K562 (cell line): ENCODE measurements around the gene NTM. TPM values are rescaled to one million over a fixed set of nuclear protein-coding genes. Genes with fewer than 3 reads are reported as not detected.

ENCODE experiments used
- ATAC-seq: fragments of 200-7000 bp; cut with Tn5 transposase; 3 replicates; pipeline ENCODE4 v1.9.1; 2020; ENCODE audit warnings: moderate library complexity
- BruUV-seq: library from RNA; stranded (reverse); fragments of 400-500 nt; replicated peaks from 2 replicates; lab custom pipeline; 2021; lab: Mats Ljungman, UMichigan
- CTCF ChIA-PET: fragments of 300-600 bp; formaldehyde crosslinking; extraction: SDS; loops from one replicate; lab custom pipeline; 2021; ENCODE audit warnings: low intra/inter-chr PET ratio; lab: Yijun Ruan, JAX
- POLR2A ChIA-PET: fragments of 300-600, 350-650 bp; sonication (Branson Sonifier 250); formaldehyde crosslinking; extraction: SDS; loops from one replicate; lab custom pipeline; 2021; ENCODE audit warnings: antibody characterized with exemption, inconsistent platforms; lab: Yijun Ruan, JAX
- DNase-seq, 4 experiments: peaks; one replicate each; pipeline versions ENCODE4 v3.0.0 to v3.0.0-alpha.2; 2011 to 2018; ENCODE audit warnings: low spot score in 3 of 4, mixed read lengths in 3 of 4; ENCODE audit errors: extremely low read depth in 1 of 4
- FAIRE-seq: peaks from 2 replicates; lab custom pipeline; 2011; peaks lifted over from hg19 to GRCh38; lab: Jason Lieb, UNC
- H2AFZ ChIP-seq: 2 replicates; pipeline ENCODE4 v1.6.0; 2011; ENCODE audit warnings: low read depth, low read length, control low read depth, inconsistent platforms
- H3K27ac ChIP-seq: fragments of 200-600 bp; 3 replicates; pipeline ENCODE4 v1.8.0; 2011; ENCODE audit warnings: low read depth, mild to moderate bottlenecking, control low read depth, inconsistent platforms, low read length, moderate library complexity, mixed read lengths; ENCODE audit errors: extremely low read depth
- H3K27me3 ChIP-seq, 2 experiments: fragments of 300-600 bp in 1 of 2; 2 replicates in 1 of 2; 3 replicates in 1 of 2; pipeline versions ENCODE4 v1.6.0 to v1.8.0; 2011; ENCODE audit warnings: inconsistent platforms in 2 of 2, low read length in 2 of 2, mild to moderate bottlenecking in 1 of 2, mixed read lengths in 1 of 2, moderate library complexity in 1 of 2; ENCODE audit not compliant: control insufficient read depth in 2 of 2, insufficient read depth in 2 of 2
- H3K36me3 ChIP-seq: fragments of 300-600 bp; 3 replicates; pipeline ENCODE4 v1.8.0; 2011; ENCODE audit warnings: mild to moderate bottlenecking, low read length, inconsistent platforms; ENCODE audit not compliant: control insufficient read depth, insufficient read depth
- H3K4me1 ChIP-seq, 2 experiments: fragments of 200-600 bp in 1 of 2; replicated peaks in 1 of 2; 2 replicates in 1 of 2; 3 replicates in 1 of 2; pipeline versions ENCODE4 v1.5.1 to v1.8.0; 2011; ENCODE audit warnings: inconsistent platforms in 2 of 2, low read length in 2 of 2, mild to moderate bottlenecking in 1 of 2, mixed read lengths in 1 of 2, moderate library complexity in 1 of 2; ENCODE audit not compliant: control insufficient read depth in 2 of 2, insufficient read depth in 2 of 2
- H3K4me2 ChIP-seq: 2 replicates; pipeline ENCODE4 v1.6.1; 2011; ENCODE audit warnings: low read length, control low read depth, inconsistent platforms, mixed read lengths; ENCODE audit not compliant: insufficient read depth
- H3K4me3 ChIP-seq: fragments of 200-600 bp; sonication (generic), shearing (Covaris generic); 2 replicates; pipeline ENCODE4 v1.5.1; 2016; ENCODE audit warnings: control low read depth, inconsistent platforms
- H3K79me2 ChIP-seq: fragments of 200-600 bp; 3 replicates; pipeline ENCODE4 v1.8.0; 2011; ENCODE audit warnings: low read length, inconsistent platforms; ENCODE audit not compliant: control insufficient read depth, insufficient read depth
- H3K9ac ChIP-seq, 2 experiments: 2 replicates each; pipeline versions ENCODE4 v1.6.0 to v1.6.1; 2011; ENCODE audit warnings: low read depth in 2 of 2, low read length in 2 of 2, control low read depth in 1 of 2, inconsistent platforms in 1 of 2, mild to moderate bottlenecking in 1 of 2, mixed read lengths in 1 of 2; ENCODE audit not compliant: insufficient read depth in 1 of 2
- H3K9me1 ChIP-seq: one replicate; pipeline ENCODE4 v1.6.0; 2011; ENCODE audit warnings: inconsistent platforms, mild to moderate bottlenecking, low read length, moderate library complexity; ENCODE audit not compliant: control insufficient read depth, insufficient read depth
- H3K9me3 ChIP-seq: replicated peaks from 2 replicates; pipeline ENCODE4 v1.5.1; 2011; ENCODE audit warnings: low read depth, low read length, inconsistent platforms; ENCODE audit not compliant: control insufficient read depth, insufficient read depth
- H4K20me1 ChIP-seq: replicated peaks from 2 replicates; pipeline ENCODE4 v1.6.1; 2011; ENCODE audit warnings: low read length, inconsistent platforms, mixed read lengths; ENCODE audit not compliant: control insufficient read depth, insufficient read depth
- ARNT ChIP-seq, 2 experiments: fragments of 450-650 bp; IDR thresholded peaks; 2 replicates each; pipeline ENCODE4 v1.6.1; 2016; ENCODE audit warnings: mild to moderate bottlenecking in 1 of 2
- BMI1 ChIP-seq: fragments of 150-350 bp; IDR thresholded peaks from 2 replicates; pipeline ENCODE4 v1.6.1; 2014; ENCODE audit warnings: low read length
- CBFA2T2 ChIP-seq: fragments of 450-650 bp; conservative IDR thresholded peaks from 2 replicates; pipeline ENCODE4 v1.6.1; 2017; ENCODE audit warnings: mild to moderate bottlenecking
- FOXK2 ChIP-seq, 2 experiments: fragments of 450-650 bp; IDR thresholded peaks in 1 of 2; conservative IDR thresholded peaks in 1 of 2; 2 replicates each; pipeline ENCODE4 v1.6.1; 2016; ENCODE audit warnings: low read depth in 2 of 2, mild to moderate bottlenecking in 1 of 2
- HDAC6 ChIP-seq: IDR thresholded peaks from 2 replicates; pipeline ENCODE4 v1.6.1; 2012; ENCODE audit warnings: low read depth, mild to moderate bottlenecking, control low read depth, inconsistent platforms, low read length, moderate library complexity
- HSF4 ChIP-seq: fragments of 250-450 bp; sonication (Bioruptor Pico); IDR thresholded peaks from 2 replicates; pipeline ENCODE4 v2.1.2; 2022; ENCODE audit warnings: mild to moderate bottlenecking, moderate library complexity, borderline replicate concordance
- MYC ChIP-seq, 2 experiments: fragments of 250-450 bp in 1 of 2; sonication (Bioruptor Pico) in 1 of 2; IDR thresholded peaks; 2 replicates each; pipeline versions ENCODE4 v1.5.1 to v1.6.1; 2012 to 2021; ENCODE audit warnings: low read depth in 2 of 2, borderline replicate concordance in 1 of 2, improper control_type of control experiment in 1 of 2, low read length in 1 of 2, mild to moderate bottlenecking in 1 of 2, moderate library complexity in 1 of 2
- RUNX1 ChIP-seq: sonication (generic); IDR thresholded peaks from 2 replicates; pipeline ENCODE4 v1.6.1; 2016; ENCODE audit warnings: antibody characterized with exemption, low read depth
- TCF15 ChIP-seq: fragments of 250-450 bp; sonication (Bioruptor Pico); IDR thresholded peaks from 2 replicates; pipeline ENCODE4 v1.8.0; 2022; ENCODE audit warnings: moderate library complexity, mild to moderate bottlenecking, inconsistent platforms
- ZC3H11A ChIP-seq: IDR thresholded peaks from 2 replicates; pipeline ENCODE4 v1.6.1; 2012; ENCODE audit warnings: low read depth, low read length, improper control_type of control experiment
- ZEB2 ChIP-seq: fragments of 450-650 bp; IDR thresholded peaks from 2 replicates; pipeline ENCODE4 v1.6.1; 2016
- ZFX ChIP-seq: sonication (generic); formaldehyde crosslinking; IDR thresholded peaks from 2 replicates; pipeline ENCODE4 v1.8.0; 2022; ENCODE audit warnings: mild to moderate bottlenecking, missing genetic modification reagents, moderate library complexity
- ZMIZ1 ChIP-seq, 2 experiments: fragments of 150-350 bp in 1 of 2; IDR thresholded peaks; 2 replicates each; pipeline ENCODE4 v1.6.1; 2012 to 2016; ENCODE audit warnings: low read depth in 2 of 2, low read length in 2 of 2, mild to moderate bottlenecking in 1 of 2, moderate library complexity in 1 of 2
- ZNF280A ChIP-seq: fragments of 450-650 bp; IDR thresholded peaks from 2 replicates; pipeline ENCODE4 v1.6.1; 2018; ENCODE audit warnings: mild to moderate bottlenecking, low read depth; ENCODE audit not compliant: partially characterized antibody
- ZNF511 ChIP-seq: sonication (generic); formaldehyde crosslinking; IDR thresholded peaks from 2 replicates; pipeline ENCODE4 v1.8.0; 2022; ENCODE audit warnings: mild to moderate bottlenecking, missing genetic modification reagents
- ZNF780A ChIP-seq: fragments of 250-450 bp; sonication (Bioruptor Pico); IDR thresholded peaks from 2 replicates; pipeline ENCODE4 v1.5.0; 2021; ENCODE audit warnings: mild to moderate bottlenecking
- WGBS: fragments of 100-300 bp; shearing (Covaris generic); methylation state at CpG from one replicate; pipeline ENCODE4 v1.1.6; 2016; ENCODE audit warnings: low coverage, mixed read lengths; ENCODE audit not compliant: insufficient coverage; ENCODE audit errors: missing lambda C conversion rate; 5-methylcytosine and 5-hydroxymethylcytosine counted together
- in situ Hi-C: fragments of 300-500 bp; cut with MboI; formaldehyde crosslinking; loops from 4 replicates; pipeline ENCODE4 v1.15.0; 2018; ENCODE audit warnings: inconsistent platforms, mixed read lengths
- intact Hi-C: fragments of 100-400 bp; cut with micrococcal nuclease; formaldehyde crosslinking; loops from 2 replicates; pipeline ENCODE4 v1.14.2; 2022
- polyA plus RNA-seq, 8 experiments: library from polyadenylated mRNA; depleted of rRNA in 4 of 8; stranded (reverse) in 5 of 8; unstranded in 3 of 8; fragments of >200 nt; fragmentation: Nextera tagmentation in 2 of 8; fragmentation: Illumina TruSeq in 1 of 8; extraction: Ambion mirVana in 2 of 8; extraction: Trizol in 1 of 8; gene quantifications; 2 replicates each; pipeline versions ENCODE4 v1.2.1 to v1.2.3, GENCODE V29; 2011 to 2014; ENCODE audit warnings: inconsistent platforms in 1 of 8, missing spikeins in 1 of 8
- total RNA-seq, 7 experiments: library from RNA; depleted of rRNA in 6 of 7; stranded (reverse); fragments of >200 nt in 6 of 7; fragmentation: Illumina TruSeq in 2 of 7; extraction: Trizol in 2 of 7; gene quantifications; 2 replicates each; pipeline versions ENCODE4 v1.2.1 to v1.2.3, GENCODE V29; 2011 to 2021; ENCODE audit warnings: low replicate concordance in 1 of 7

Gene NTM
- total and polyA plus RNA-seq, 9 of the 15 experiments (the other 6 are each of a cell fraction or from before 2014, with no cell fraction given), result not detected

DNA sequence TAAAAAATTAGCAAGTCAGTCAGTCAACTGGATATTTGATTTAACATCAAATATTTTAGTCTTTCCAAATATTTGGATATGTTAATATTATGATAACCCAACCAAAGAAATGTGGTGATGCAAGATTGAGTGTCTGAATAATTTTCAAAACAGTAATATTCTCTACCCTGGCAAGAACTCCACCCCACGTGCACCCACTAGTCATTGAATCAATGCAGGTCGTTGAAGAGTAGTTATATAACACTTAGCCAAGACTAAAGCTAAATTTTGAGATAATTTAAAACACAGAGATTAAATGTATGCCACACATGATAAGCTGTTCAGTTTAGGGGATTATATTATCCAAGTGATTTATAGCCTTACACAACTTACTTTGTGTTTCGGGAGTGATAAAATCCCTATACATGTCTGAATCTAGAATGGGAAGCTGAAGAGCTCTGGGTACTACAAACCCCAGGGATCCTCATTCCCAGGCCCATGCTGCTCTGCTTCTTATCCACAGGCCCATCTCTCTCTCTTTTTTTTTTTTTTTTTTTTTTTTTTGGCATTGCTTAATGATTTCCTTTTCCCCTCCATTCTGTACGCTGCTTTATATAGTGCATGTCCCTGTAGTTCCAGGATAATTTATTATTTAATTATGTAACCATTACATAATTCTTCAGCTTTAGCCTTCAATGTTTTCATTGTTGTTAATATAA, 392.9 kb downstream of the NTM start:
- Histone ChIP-seq H3K27me3 (no peaks in the 10 kb centered on the region), H3K36me3 (no peaks in the 10 kb centered on the region), H3K9me3 (no peaks in the 10 kb centered on the region), H3K79me2 (no peaks in the 10 kb centered on the region), H3K4me1 (no peaks in the 10 kb centered on the region), H3K27ac (no peak overlapping the region), H2AFZ (no peak overlapping the region), H3K4me3 (no peak overlapping the region), H3K9me1 (no peaks in the 10 kb centered on the region), H4K20me1 (no peaks in the 10 kb centered on the region), H3K9ac (no peak overlapping the region), H3K4me2 (no peak overlapping the region)
- ChIA-PET CTCF (interaction anchor here (0.6 kb wide), 1 partner anchor 32 kb away, joined by 3 read pairs; no protein-coding TSS in a partner anchor), POLR2A (no interaction called here)
- WGBS, result 0% methylated on average over 4 of the region's 4 CpGs
- FAIRE-seq (no peak), DNase-seq (no peak), ATAC-seq (no peak)
- BruUV-seq, result no TSS peak
- in situ Hi-C loops (no loop called here), intact Hi-C loops (no loop called here)
- TF ChIP-seq FOXK2 (conservative IDR thresholded peaks at IDR 0.05 in 1 of 2, IDR thresholded peaks at IDR 0.05 in 1 of 2; ENCODE audit: low read depth in 2 of 2) (no peak), MYC (IDR thresholded peaks at IDR 0.05; ENCODE audit: low read depth, low read length) (no peak), MYC (CRISPR knock-in tag; IDR thresholded peaks at IDR 0.05; ENCODE audit: borderline replicate concordance, low read depth) (no peak), ZFX (CRISPR knock-in tag) (no peak), ARNT (IDR thresholded peaks at IDR 0.05) (no peak), ZNF511 (CRISPR knock-in tag) (no peak), ZEB2 (no peak), BMI1 (no peak), RUNX1 (no peak), TCF15 (CRISPR knock-in tag) (no peak), CBFA2T2 (no peak), ZC3H11A (no peak), ZNF280A (no peak), ZMIZ1 (IDR thresholded peaks at IDR 0.05; ENCODE audit: low read depth in 2 of 2, low read length in 2 of 2) (no peak), HSF4 (CRISPR knock-in tag) (no peak), HDAC6 (no peak), ZNF780A (CRISPR knock-in tag) (no peak)
